Cortex of kidney (tissue), 1 donor: ENCODE measurements around the gene SFXN4.
"Not testable (repeated sequence)": the region's sequence is repeated elsewhere in the genome, so short reads cannot be mapped to it uniquely, and the experiment has no call there.

ENCODE experiments used
- DNase-seq: peaks from one replicate; lab custom pipeline; 2025; lab: John Stamatoyannopoulos, UW

The SFXN4 gene

GRCh38 chr10:119139464-119140067 lies 25.9 kb downstream of the SFXN4 start:
- DNase-seq: no peak

- no peak for DNase-seq
Measured at GRCh38 chr10:119138346-119139306, 26.9 kb downstream of the SFXN4 start.

GRCh38 chr10:119137878-119138277 lies 27.6 kb downstream of the SFXN4 start:
- DNase-seq: not testable (repeated sequence)

- no peak for DNase-seq
Measured at GRCh38 chr10:119136084-119136483, 29.4 kb downstream of the SFXN4 start.

- DNase-seq: no peak
Measured at GRCh38 chr10:119135513-119135881, 30.0 kb downstream of the SFXN4 start.

- no peak for DNase-seq
Measured at GRCh38 chr10:119133949-119134348, 31.6 kb downstream of the SFXN4 start.

GRCh38 chr10:119132521-119133345 lies 32.8 kb downstream of the SFXN4 start:
- DNase-seq: no peak

GRCh38 chr10:119131512-119132240 lies 33.8 kb downstream of the SFXN4 start:
- no peak for DNase-seq

- DNase-seq: no peak
Measured at GRCh38 chr10:119129721-119130120, 35.8 kb downstream of the SFXN4 start.

- no peak for DNase-seq
Measured at GRCh38 chr10:119125942-119126341, 39.6 kb downstream of the SFXN4 start.

GRCh38 chr10:119120875-119121274 lies 44.6 kb downstream of the SFXN4 start:
- no peak for DNase-seq

- DNase-seq: no peak
Measured at GRCh38 chr10:119120413-119120867, 45.1 kb downstream of the SFXN4 start.

- DNase-seq: no peak
Measured at GRCh38 chr10:119119400-119119799, 46.1 kb downstream of the SFXN4 start.

GRCh38 chr10:119118231-119118630 lies 47.3 kb downstream of the SFXN4 start:
- no peak for DNase-seq

GRCh38 chr10:119116326-119116951 lies 49.1 kb downstream of the SFXN4 start:
- no peak for DNase-seq

- DNase-seq: no peak
Measured at GRCh38 chr10:119115926-119116325, 49.6 kb downstream of the SFXN4 start.

GRCh38 chr10:119113751-119114732 lies 51.5 kb downstream of the SFXN4 start:
- no peak for DNase-seq

- DNase-seq: no peak
Measured at GRCh38 chr10:119112056-119112455, 53.5 kb downstream of the SFXN4 start.

- not testable (repeated sequence) for DNase-seq
Measured at GRCh38 chr10:119107771-119108170, 57.7 kb downstream of the SFXN4 start.

- DNase-seq: not testable (repeated sequence)
Measured at GRCh38 chr10:119107106-119107505, 58.4 kb downstream of the SFXN4 start.
